ENCODE data around the gene ORAI1.
"Not testable (repeated sequence)": the region's sequence is repeated elsewhere in the genome, so short reads cannot be mapped to it uniquely, and the experiment has no call there.

ORAI1 gene

GRCh38 chr12:121608301-121608700 lies 18.0 kb upstream of the ORAI1 start:
- no peak for DNase-seq

GRCh38 chr12:121610239-121611149 lies 15.8 kb upstream of the ORAI1 start:
- DNase-seq = no peak

- DNase-seq = no peak
Measured at GRCh38 chr12:121611306-121611705, 15.0 kb upstream of the ORAI1 start.

- no peak for DNase-seq
Measured at GRCh38 chr12:121613462-121613861, 12.9 kb upstream of the ORAI1 start.

GRCh38 chr12:121614872-121615467 lies 11.4 kb upstream of the ORAI1 start:
- DNase-seq = no peak

- no peak for DNase-seq
Measured at GRCh38 chr12:121618659-121619233, 7.6 kb upstream of the ORAI1 start.

GRCh38 chr12:121620333-121620891 lies 5.9 kb upstream of the ORAI1 start:
- no peak for DNase-seq

GRCh38 chr12:121626853-121627640 lies 717 bp downstream of the ORAI1 start:
- DNase-seq = no peak

- DNase-seq = no peak
Measured at GRCh38 chr12:121628037-121628436, 1.7 kb downstream of the ORAI1 start.

- no peak for DNase-seq
Measured at GRCh38 chr12:121628536-121628935, 2.2 kb downstream of the ORAI1 start.

GRCh38 chr12:121630791-121631355 lies 4.5 kb downstream of the ORAI1 start:
- DNase-seq = no peak

- no peak for DNase-seq
Measured at GRCh38 chr12:121632069-121632970, 6.0 kb downstream of the ORAI1 start.

- DNase-seq = not testable (repeated sequence)
Measured at GRCh38 chr12:121633833-121634196, 7.5 kb downstream of the ORAI1 start.

- no peak for DNase-seq
Measured at GRCh38 chr12:121634836-121635235, 8.5 kb downstream of the ORAI1 start.

- no peak for DNase-seq
Measured at GRCh38 chr12:121637231-121637914, 11.0 kb downstream of the ORAI1 start.

- DNase-seq = no peak
Measured at GRCh38 chr12:121638298-121639202, 12.2 kb downstream of the ORAI1 start.

GRCh38 chr12:121641343-121641630 lies 15.0 kb downstream of the ORAI1 start:
- no peak for DNase-seq

GRCh38 chr12:121648458-121649028 lies 22.2 kb downstream of the ORAI1 start:
- no peak for DNase-seq

- no peak for DNase-seq
Measured at GRCh38 chr12:121649322-121649721, 23.0 kb downstream of the ORAI1 start.

All from DMS 273 treated with DMSO at 0.1 percent for 48 hours (cell line).